ENCODE results near the gene ZDHHC16. TPM values are rescaled to one million over a fixed set of nuclear protein-coding genes. Genes with fewer than 3 reads are reported as not detected.

Gene ZDHHC16
- total RNA-seq, 1 experiment from 2014 or later, result 64.5 TPM

GRCh38 chr10:97506199-97506991, 60.4 kb downstream of the ZDHHC16 start:
- H3K9me3 ChIP-seq (ENCODE audit: control insufficient read depth, insufficient read depth, low read depth, low read length), result no peaks in the 10 kb centered on the region
- ATAC-seq (no peak), DNase-seq (ENCODE audit: low read depth, low spot score) (no peak)
- ChIA-PET CTCF (no interaction called here), POLR2A (no interaction called here)
- H3K27ac ChIP-seq (ENCODE audit: low read length), result no peak overlapping the region
- no peak overlapping the region for H3K4me3 ChIP-seq (ENCODE audit: low read depth in 2 of 2, low read length in 2 of 2)
- TF ChIP-seq POLR2AphosphoS5 (IDR thresholded peaks at IDR 0.05; ENCODE audit: low read depth, low read length) (no peak), TCF7L2 (IDR thresholded peaks at IDR 0.05; ENCODE audit: low read depth, low read length) (no peak), CTCF (IDR thresholded peaks at IDR 0.05) (no peak), SIN3A (IDR thresholded peaks at IDR 0.05; ENCODE audit: borderline replicate concordance, insufficient read depth, low read depth, low read length) (no peak), REST (IDR thresholded peaks at IDR 0.05; ENCODE audit: insufficient read depth in 1 of 2, low read depth in 2 of 2, low read length in 1 of 2) (no peak)
- no peaks in the 10 kb centered on the region for H3K36me3 ChIP-seq (ENCODE audit: control insufficient read depth, insufficient read depth, low read length)
- intact Hi-C loops (cut with micrococcal nuclease; ENCODE audit: unreplicated experiment) (no loop called here), in situ Hi-C loops (cut with HindIII; ENCODE audit: low pct_unique_long_range_greater_than_20kb, low sequenced_read_pairs) (no loop called here)
- no TSS peak for BruUV-seq (replicated peaks)
- no peaks in the 10 kb centered on the region for H3K27me3 ChIP-seq (ENCODE audit: control insufficient read depth, insufficient read depth, low read length)
- H3K4me1 ChIP-seq (ENCODE audit: control insufficient read depth, insufficient read depth, low read length), result peaks cover 23% of the 10 kb centered on the region

Other genes starting within 250 kb of the ZDHHC16 start
- gene ARHGAP19, start 153.5 kb upstream of the ZDHHC16 start, total RNA-seq (2021; ENCODE audit: unreplicated experiment), result 28.9 TPM
- gene FRAT1, start 126.9 kb upstream of the ZDHHC16 start, total RNA-seq (2021; ENCODE audit: unreplicated experiment), result 5.3 TPM
- 16.7 TPM for gene FRAT2, start 111.4 kb upstream of the ZDHHC16 start, total RNA-seq (2021; ENCODE audit: unreplicated experiment)
- 94.9 TPM for gene RRP12, start 44.8 kb upstream of the ZDHHC16 start, total RNA-seq (2021; ENCODE audit: unreplicated experiment)
- 726 TPM for gene PGAM1, start 20.0 kb upstream of the ZDHHC16 start, total RNA-seq (2021; ENCODE audit: unreplicated experiment)
- 60.3 TPM for gene EXOSC1, start 169 bp upstream of the ZDHHC16 start, total RNA-seq (2021; ENCODE audit: unreplicated experiment)
- 83.3 TPM for gene MMS19, start 52.2 kb downstream of the ZDHHC16 start, total RNA-seq (2021; ENCODE audit: unreplicated experiment)
- 55.6 TPM for gene UBTD1, start 52.7 kb downstream of the ZDHHC16 start, total RNA-seq (2021; ENCODE audit: unreplicated experiment)
- gene ANKRD2, start 126.6 kb downstream of the ZDHHC16 start, total RNA-seq (2021; ENCODE audit: unreplicated experiment), result 0.98 TPM
- 0.08 TPM for gene HOGA1, start 138.2 kb downstream of the ZDHHC16 start, total RNA-seq (2021; ENCODE audit: unreplicated experiment)
- not detected for gene C10orf62, start 143.5 kb downstream of the ZDHHC16 start, total RNA-seq (2021; ENCODE audit: unreplicated experiment)
- 17.9 TPM for gene MORN4, start 187.3 kb downstream of the ZDHHC16 start, total RNA-seq (2021; ENCODE audit: unreplicated experiment)
- 22.8 TPM for gene PI4K2A, start 194.5 kb downstream of the ZDHHC16 start, total RNA-seq (2021; ENCODE audit: unreplicated experiment)
- gene AVPI1, start 241.1 kb downstream of the ZDHHC16 start, total RNA-seq (2021; ENCODE audit: unreplicated experiment), result 8.0 TPM